ENCODE measurements around the gene LTBP2.

The LTBP2 gene

GRCh38 chr14:74495356-74495755, 116.7 kb downstream of the LTBP2 start:
- H3K4me2 ChIP-seq (ENCODE audit: low read depth, low read length) = no peak overlapping the region

GRCh38 chr14:74493343-74494261, 118.4 kb downstream of the LTBP2 start, which contains the start of gene ISCA2:
Gene ISCA2, plus strand, starts transcription at chr14:74493765. Its CDS starts 10 bp downstream, at chr14:74493775.
- Histone ChIP-seq H3K27ac (ENCODE audit: low read length) (peak within 1 kb of the TSS; percentile 25; the same call in 1 of the 2 replicates), H3K36me3 (replicated peaks; ENCODE audit: insufficient read depth, low read length) (no peaks in the 10 kb centered on the region), H4K20me1 (ENCODE audit: insufficient read depth, low read length) (no peaks in the 10 kb centered on the region), H3K27me3 (replicated peaks; ENCODE audit: insufficient read depth, low read length) (no peaks in the 10 kb centered on the region), H3K9me2 (replicated peaks; ENCODE audit: insufficient read depth, low read length) (no peaks in the 10 kb centered on the region), H3K9me3 (replicated peaks; ENCODE audit: insufficient read depth, low read length) (no peaks in the 10 kb centered on the region), H3K9ac (ENCODE audit: low read length) (peak within 1 kb of the TSS; percentile 70), H3F3A (ENCODE audit: insufficient read depth, low read length) (peaks cover 5% of the 10 kb centered on the region; the same call in 1 of the 2 replicates), H3K4me1 (ENCODE audit: low read length) (0 out of 2 replicates have a peak, but pooled peaks cover 5% of the 10 kb centered on the region), H3K4me2 (ENCODE audit: low read depth, low read length) (peak within 1 kb of the TSS; percentile 74), H3K79me2 (ENCODE audit: low read length) (peaks cover 8% of the 10 kb centered on the region; the same call in 1 of the 2 replicates), H2AFZ (ENCODE audit: low read length) (peak within 1 kb of the TSS; percentile 89), H3K4me3 (ENCODE audit: low read length) (peak within 1 kb of the TSS; percentile 85)
- peak; percentile 93 for DNase-seq
- TF ChIP-seq EZH2 (optimal IDR thresholded peaks at IDR 0.05; ENCODE audit: low read depth, low read length) = no peak
- TF ChIP-seq EZH2phosphoT487 (IDR thresholded peaks at IDR 0.05; ENCODE audit: low read length) = no peak
- no peak for TF ChIP-seq CTCF (IDR thresholded peaks at IDR 0.05; ENCODE audit: low read length)

More at GRCh38 chr14:74495356-74495755, 116.7 kb downstream of the LTBP2 start:
- no peak for DNase-seq
- no peaks in the 10 kb centered on the region for H3K27me3 ChIP-seq (replicated peaks; ENCODE audit: insufficient read depth, low read length)
- H3K9me2 ChIP-seq (replicated peaks; ENCODE audit: insufficient read depth, low read length) = no peaks in the 10 kb centered on the region
- no peaks in the 10 kb centered on the region for H3K9me3 ChIP-seq (replicated peaks; ENCODE audit: insufficient read depth, low read length)
- peaks cover 4% of the 10 kb centered on the region; the same call in 1 of the 2 replicates for H3K79me2 ChIP-seq (ENCODE audit: low read length)
- no peak overlapping the region for H3K9ac ChIP-seq (ENCODE audit: low read length)
- H3K4me3 ChIP-seq (ENCODE audit: low read length) = no peak overlapping the region
- no peaks in the 10 kb centered on the region for H3K36me3 ChIP-seq (replicated peaks; ENCODE audit: insufficient read depth, low read length)
- H3K27ac ChIP-seq (ENCODE audit: low read length) = no peak overlapping the region
- TF ChIP-seq CTCF (IDR thresholded peaks at IDR 0.05; ENCODE audit: low read length) (no peak), EZH2 (optimal IDR thresholded peaks at IDR 0.05; ENCODE audit: low read depth, low read length) (no peak), EZH2phosphoT487 (IDR thresholded peaks at IDR 0.05; ENCODE audit: low read length) (no peak)
- no peaks in the 10 kb centered on the region for H4K20me1 ChIP-seq (ENCODE audit: insufficient read depth, low read length)
- H3K4me1 ChIP-seq (ENCODE audit: low read length) = no peaks in the 10 kb centered on the region
- H2AFZ ChIP-seq (ENCODE audit: low read length) = no peak overlapping the region
- peaks cover 5% of the 10 kb centered on the region; the same call in 1 of the 2 replicates for H3F3A ChIP-seq (ENCODE audit: insufficient read depth, low read length)

GRCh38 chr14:74492776-74493342, 119.2 kb downstream of the LTBP2 start, which contains the start of gene NPC2:
Gene NPC2, minus strand, starts transcription at chr14:74493305. Its CDS starts 31 bp downstream, at chr14:74493274.
- H3F3A ChIP-seq (ENCODE audit: insufficient read depth, low read length) = peaks cover 5% of the 10 kb centered on the region; the same call in 1 of the 2 replicates
- H3K9me2 ChIP-seq (replicated peaks; ENCODE audit: insufficient read depth, low read length) = no peaks in the 10 kb centered on the region
- no peaks in the 10 kb centered on the region for H3K36me3 ChIP-seq (replicated peaks; ENCODE audit: insufficient read depth, low read length)
- H3K4me3 ChIP-seq (ENCODE audit: low read length) = peak within 1 kb of the TSS; percentile 85
- peak within 1 kb of the TSS; percentile 74 for H3K4me2 ChIP-seq (ENCODE audit: low read depth, low read length)
- H3K79me2 ChIP-seq (ENCODE audit: low read length) = peaks cover 11% of the 10 kb centered on the region
- H2AFZ ChIP-seq (ENCODE audit: low read length) = peak within 1 kb of the TSS; percentile 89
- peak within 1 kb of the TSS; percentile 70 for H3K9ac ChIP-seq (ENCODE audit: low read length)
- H4K20me1 ChIP-seq (ENCODE audit: insufficient read depth, low read length) = no peaks in the 10 kb centered on the region
- peak within 1 kb of the TSS; percentile 25; the same call in 1 of the 2 replicates for H3K27ac ChIP-seq (ENCODE audit: low read length)
- H3K27me3 ChIP-seq (replicated peaks; ENCODE audit: insufficient read depth, low read length) = no peaks in the 10 kb centered on the region
- TF ChIP-seq EZH2 (optimal IDR thresholded peaks at IDR 0.05; ENCODE audit: low read depth, low read length) (no peak), EZH2phosphoT487 (IDR thresholded peaks at IDR 0.05; ENCODE audit: low read length) (no peak), CTCF (IDR thresholded peaks at IDR 0.05; ENCODE audit: low read length) (no peak)
- no peaks in the 10 kb centered on the region for H3K9me3 ChIP-seq (replicated peaks; ENCODE audit: insufficient read depth, low read length)
- 0 out of 2 replicates have a peak, but pooled peaks cover 5% of the 10 kb centered on the region for H3K4me1 ChIP-seq (ENCODE audit: low read length)
- DNase-seq = no peak

All from MM.1S (cell line).